ENCODE data around the gene PDE7B.

DNA sequence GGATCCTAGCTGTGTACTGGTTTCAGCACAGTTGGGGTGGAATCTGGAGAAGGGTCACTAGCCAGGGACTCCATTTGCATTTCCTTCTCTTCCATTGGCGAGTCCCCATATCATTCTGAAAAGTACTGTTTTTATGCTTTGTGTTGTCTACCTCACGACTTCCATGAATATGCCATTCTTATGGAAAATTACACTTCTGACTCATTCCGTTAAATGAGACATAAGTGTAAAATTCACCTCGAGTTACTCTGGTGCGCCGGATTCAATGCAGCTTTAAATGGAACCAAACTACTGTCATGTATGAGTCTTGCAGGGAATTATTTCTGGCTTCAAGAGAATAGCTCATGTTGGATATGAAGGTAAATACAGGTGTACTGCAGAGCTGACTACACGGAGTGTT lies 99.2 kb downstream of the PDE7B start:
- TF ChIP-seq, protein P1, sequence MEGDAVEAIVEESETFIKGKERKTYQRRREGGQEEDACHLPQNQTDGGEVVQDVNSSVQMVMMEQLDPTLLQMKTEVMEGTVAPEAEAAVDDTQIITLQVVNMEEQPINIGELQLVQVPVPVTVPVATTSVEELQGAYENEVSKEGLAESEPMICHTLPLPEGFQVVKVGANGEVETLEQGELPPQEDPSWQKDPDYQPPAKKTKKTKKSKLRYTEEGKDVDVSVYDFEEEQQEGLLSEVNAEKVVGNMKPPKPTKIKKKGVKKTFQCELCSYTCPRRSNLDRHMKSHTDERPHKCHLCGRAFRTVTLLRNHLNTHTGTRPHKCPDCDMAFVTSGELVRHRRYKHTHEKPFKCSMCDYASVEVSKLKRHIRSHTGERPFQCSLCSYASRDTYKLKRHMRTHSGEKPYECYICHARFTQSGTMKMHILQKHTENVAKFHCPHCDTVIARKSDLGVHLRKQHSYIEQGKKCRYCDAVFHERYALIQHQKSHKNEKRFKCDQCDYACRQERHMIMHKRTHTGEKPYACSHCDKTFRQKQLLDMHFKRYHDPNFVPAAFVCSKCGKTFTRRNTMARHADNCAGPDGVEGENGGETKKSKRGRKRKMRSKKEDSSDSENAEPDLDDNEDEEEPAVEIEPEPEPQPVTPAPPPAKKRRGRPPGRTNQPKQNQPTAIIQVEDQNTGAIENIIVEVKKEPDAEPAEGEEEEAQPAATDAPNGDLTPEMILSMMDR (conservative IDR thresholded peaks at IDR 0.05), result no peak
- no peak for TF ChIP-seq ZFX (IDR thresholded peaks at IDR 0.05)

All from C4-2B (cell line).